LNCAP (cell line): Measurements from ENCODE around the gene MFAP4.

Source experiments
- CTCF ChIP-seq: fragments of 450-650 bp; IDR thresholded peaks from 2 replicates; pipeline ENCODE4 v1.5.1; 2017; ENCODE audit warnings: mild to moderate bottlenecking

MFAP4 gene

GRCh38 chr17:19398301-19399181 is 11.6 kb upstream of the MFAP4 start:
- TF ChIP-seq CTCF = no peak

- no peak for TF ChIP-seq CTCF
Observed at GRCh38 chr17:19397556-19398041, 10.6 kb upstream of the MFAP4 start.

GRCh38 chr17:19392303-19392702 is 5.3 kb upstream of the MFAP4 start:
- TF ChIP-seq CTCF = no peak

GRCh38 chr17:19391432-19391831 is 4.4 kb upstream of the MFAP4 start:
- TF ChIP-seq CTCF = no peak

- TF ChIP-seq CTCF = no peak
Observed at GRCh38 chr17:19390951-19391350, 4.0 kb upstream of the MFAP4 start.

GRCh38 chr17:19388791-19389785 is 2.1 kb upstream of the MFAP4 start:
- no peak for TF ChIP-seq CTCF

- TF ChIP-seq CTCF = no peak
Observed at GRCh38 chr17:19387921-19388521, 1.0 kb upstream of the MFAP4 start.
